Suprapubic skin (tissue), 3 donors: ENCODE measurements around the gene KBTBD2.
"Not testable (repeated sequence)": the region's sequence is repeated elsewhere in the genome, so short reads cannot be mapped to it uniquely, and the experiment has no call there.

ENCODE experiments used
- CTCF ChIP-seq, 2 donors: fragments of 200-600 bp in 1 of 2; fragments of 450-650 bp in 1 of 2; sonication (generic) in 1 of 2; IDR thresholded peaks; one replicate each; pipeline ENCODE4 v1.5.1; 2016 to 2019; ENCODE audit warnings: antibody characterized with exemption in 2 of 2, mild to moderate bottlenecking in 1 of 2, moderate library complexity in 1 of 2
- POLR2AphosphoS5 ChIP-seq, 3 donors: sonication (generic); formaldehyde crosslinking; IDR thresholded peaks; one replicate each; pipeline ENCODE4 v1.6.1; 2017; ENCODE audit warnings: antibody characterized with exemption in 3 of 3

GRCh38 chr7:32916994-32917393 lies 25.4 kb upstream of the KBTBD2 start:
- TF ChIP-seq CTCF, POLR2AphosphoS5 (IDR thresholded peaks at IDR 0.05): not testable (repeated sequence)
